Breast epithelium (tissue), 3 donors: ENCODE data around the gene CYFIP2.

Experiments
- CTCF ChIP-seq, 3 donors: fragments of 450-650 bp; IDR thresholded peaks; one replicate each; pipeline ENCODE4 v1.5.1; 2016 to 2017; ENCODE audit warnings: antibody characterized with exemption in 3 of 3, mild to moderate bottlenecking in 3 of 3, moderate library complexity in 3 of 3
- POLR2A ChIP-seq: fragments of 450-650 bp; IDR thresholded peaks from one replicate; pipeline ENCODE4 v1.6.1; 2016; ENCODE audit warnings: antibody characterized with exemption, mild to moderate bottlenecking, moderate library complexity

GRCh38 chr5:157362502-157362901, 96.6 kb downstream of the CYFIP2 start:
- TF ChIP-seq CTCF (IDR thresholded peaks at IDR 0.05): no peak
- no peak for TF ChIP-seq POLR2A
